ENCODE data around the gene TSPAN2.

- peak; percentile 94 for TF ChIP-seq CTCF (conservative IDR thresholded peaks at IDR 0.05; ENCODE audit: low read length)
- TF ChIP-seq EZH2phosphoT487 (IDR thresholded peaks at IDR 0.05; ENCODE audit: borderline replicate concordance, low read depth, low read length) = no peak
Observed at GRCh38 chr1:115052454-115053083, 36.7 kb downstream of the TSPAN2 start.

Data from OCI-LY7 (cell line).